Kidney (tissue), 14 donors: Measurements from ENCODE around the gene TMPRSS15. TPM values are rescaled to one million over a fixed set of nuclear protein-coding genes. Genes with fewer than 3 reads are reported as not detected.

Source experiments
- DNase-seq, 5 donors: peaks; one replicate each; pipeline ENCODE4 v3.0.0-alpha.2; 2013 to 2020
- FAIRE-seq: peaks from 2 replicates; lab custom pipeline; 2012; peaks lifted over from hg19 to GRCh38; lab: Jason Lieb, UNC
- H3K27ac ChIP-seq, 2 donors: one replicate each; pipeline ENCODE4 v1.7.0; 2013; ENCODE audit warnings: low read depth in 2 of 2, low read length in 2 of 2, inconsistent platforms in 1 of 2
- H3K27me3 ChIP-seq: one replicate; pipeline ENCODE4 v1.7.1; 2013; ENCODE audit warnings: low read length, inconsistent platforms; ENCODE audit not compliant: control insufficient read depth, insufficient read depth
- H3K36me3 ChIP-seq, 3 donors: one replicate each; pipeline versions ENCODE4 v1.7.0 to v1.7.1; 2013; ENCODE audit warnings: low read length in 3 of 3, control low read depth in 1 of 3, inconsistent platforms in 1 of 3; ENCODE audit not compliant: insufficient read depth in 3 of 3, control insufficient read depth in 2 of 3
- H3K4me1 ChIP-seq, 3 donors: one replicate each; pipeline versions ENCODE4 v1.7.0 to v1.7.1; 2013; ENCODE audit warnings: low read length in 3 of 3, inconsistent platforms in 1 of 3, low read depth in 1 of 3; ENCODE audit not compliant: control insufficient read depth in 2 of 3, insufficient read depth in 2 of 3
- H3K4me3 ChIP-seq, 3 donors: one replicate each; pipeline versions ENCODE4 v1.7.0 to v1.8.1; 2013; ENCODE audit warnings: low read length in 3 of 3, control low read depth in 1 of 3, inconsistent platforms in 1 of 3
- H3K9ac ChIP-seq, 3 donors: one replicate each; pipeline versions ENCODE4 v1.7.0 to v1.7.1; 2013; ENCODE audit warnings: low read length in 3 of 3, control low read depth in 1 of 3, inconsistent platforms in 1 of 3
- H3K9me3 ChIP-seq, 3 donors: one replicate each; pipeline versions ENCODE4 v1.7.0 to v1.7.1; 2013; ENCODE audit warnings: low read length in 3 of 3, control low read depth in 1 of 3, inconsistent platforms in 1 of 3; ENCODE audit not compliant: control insufficient read depth in 2 of 3, insufficient read depth in 1 of 3
- intact Hi-C: fragments of 100-400 bp; cut with DNase I; formaldehyde crosslinking; loops from one replicate; pipeline ENCODE4 v1.11.1; 2022
- polyA plus RNA-seq: library from polyadenylated mRNA; stranded (reverse); fragments of 350-450 nt; fragmentation: Illumina TruSeq; extraction: RNeasy Lipid Tissue Mini Kit (QIAGEN cat#74804); gene quantifications from one replicate; pipeline ENCODE4 v1.2.3, GENCODE V29; 2014; ENCODE audit warnings: low read depth, low replicate concordance; ENCODE audit not compliant: insufficient read depth
- total RNA-seq: library from RNA; stranded (reverse); fragmentation: NEBNext Ultra II Directional; extraction: Animal tissue kit (Norgen Biotek cat#: 25700); gene quantifications from one replicate; pipeline ENCODE4 v1.2.1, GENCODE V29; 2021
- TF ChIP-seq, protein P1 (sequence below): IDR thresholded peaks from 3 replicates; pipeline ENCODE4 v1.5.1; 2012; ENCODE audit warnings: mild to moderate bottlenecking, moderate library complexity, borderline replicate concordance; ENCODE audit not compliant: insufficient read depth; ENCODE audit errors: extremely low read depth
- donor health status: control.
- donor health status: control.
- donor health status: control.
- donor health status: control.
- donor health status: control.
- donor health status: DM: yes; HTN: yes; CAD: no.
- donor health status: Normal renal cell carcinoma (clear cell type).

The TMPRSS15 gene
- total and polyA plus RNA-seq, 2 donors from 2014 or later, result 0.09 TPM; not detected in 1

DNA sequence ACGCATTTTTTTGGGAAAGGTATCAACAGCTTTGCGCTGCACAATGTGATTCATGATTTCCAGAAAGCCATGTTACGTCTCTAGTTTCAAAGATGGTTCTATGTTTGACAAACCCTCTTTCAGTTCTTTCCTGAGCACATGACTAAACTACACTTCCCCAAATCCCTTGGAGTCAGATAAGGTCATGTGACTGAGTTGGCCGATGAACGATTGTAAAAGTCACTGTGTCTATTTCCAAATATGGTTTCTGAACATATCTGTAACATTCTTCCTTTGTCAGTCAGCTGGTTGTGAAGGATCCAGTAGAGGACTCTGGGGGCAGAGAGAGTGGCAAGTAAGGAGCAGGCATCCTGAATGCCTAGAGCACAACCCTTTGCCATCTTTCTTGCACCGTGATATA, 35.4 kb downstream of the TMPRSS15 start:
- no peak overlapping the region for H3K4me3 ChIP-seq
- no peaks in the 10 kb centered on the region for H3K36me3 ChIP-seq
- TF ChIP-seq, protein P1, sequence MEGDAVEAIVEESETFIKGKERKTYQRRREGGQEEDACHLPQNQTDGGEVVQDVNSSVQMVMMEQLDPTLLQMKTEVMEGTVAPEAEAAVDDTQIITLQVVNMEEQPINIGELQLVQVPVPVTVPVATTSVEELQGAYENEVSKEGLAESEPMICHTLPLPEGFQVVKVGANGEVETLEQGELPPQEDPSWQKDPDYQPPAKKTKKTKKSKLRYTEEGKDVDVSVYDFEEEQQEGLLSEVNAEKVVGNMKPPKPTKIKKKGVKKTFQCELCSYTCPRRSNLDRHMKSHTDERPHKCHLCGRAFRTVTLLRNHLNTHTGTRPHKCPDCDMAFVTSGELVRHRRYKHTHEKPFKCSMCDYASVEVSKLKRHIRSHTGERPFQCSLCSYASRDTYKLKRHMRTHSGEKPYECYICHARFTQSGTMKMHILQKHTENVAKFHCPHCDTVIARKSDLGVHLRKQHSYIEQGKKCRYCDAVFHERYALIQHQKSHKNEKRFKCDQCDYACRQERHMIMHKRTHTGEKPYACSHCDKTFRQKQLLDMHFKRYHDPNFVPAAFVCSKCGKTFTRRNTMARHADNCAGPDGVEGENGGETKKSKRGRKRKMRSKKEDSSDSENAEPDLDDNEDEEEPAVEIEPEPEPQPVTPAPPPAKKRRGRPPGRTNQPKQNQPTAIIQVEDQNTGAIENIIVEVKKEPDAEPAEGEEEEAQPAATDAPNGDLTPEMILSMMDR, result no peak
- H3K9me3 ChIP-seq, result no peaks in the 10 kb centered on the region
- no peak overlapping the region for H3K9ac ChIP-seq
- DNase-seq, result no peak
- H3K27me3 ChIP-seq, result no peaks in the 10 kb centered on the region
- no peak for FAIRE-seq
- H3K4me1 ChIP-seq, result no peaks in the 10 kb centered on the region
- H3K27ac ChIP-seq, result no peak overlapping the region
- intact Hi-C loops, result no loop called here

DNA sequence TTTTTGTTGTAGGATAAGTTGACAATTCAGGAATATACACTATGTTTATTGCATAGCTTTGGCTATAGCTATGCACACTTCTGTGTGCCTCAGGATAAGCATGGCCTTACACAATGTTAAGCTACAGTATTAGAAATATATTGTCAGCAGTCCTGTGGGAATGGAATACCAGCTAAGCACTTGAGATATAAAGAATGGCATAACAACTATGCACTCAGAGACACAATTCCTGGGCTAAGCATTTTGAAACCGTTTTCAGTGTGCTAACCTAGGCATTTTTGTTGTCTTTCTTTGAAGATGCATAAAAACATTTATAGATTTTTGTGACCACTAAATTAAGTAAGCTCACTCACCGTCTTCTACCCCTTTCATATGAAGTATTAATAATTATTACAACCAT, 46.8 kb downstream of the TMPRSS15 start:
- Histone ChIP-seq H3K4me1 (no peaks in the 10 kb centered on the region), H3K36me3 (no peaks in the 10 kb centered on the region), H3K9ac (no peak overlapping the region), H3K27me3 (no peaks in the 10 kb centered on the region), H3K9me3 (no peaks in the 10 kb centered on the region), H3K4me3 (no peak overlapping the region), H3K27ac (no peak overlapping the region)
- TF ChIP-seq, protein P1, result no peak
- intact Hi-C loops, result no loop called here
- FAIRE-seq, result no peak
- no peak for DNase-seq

DNA sequence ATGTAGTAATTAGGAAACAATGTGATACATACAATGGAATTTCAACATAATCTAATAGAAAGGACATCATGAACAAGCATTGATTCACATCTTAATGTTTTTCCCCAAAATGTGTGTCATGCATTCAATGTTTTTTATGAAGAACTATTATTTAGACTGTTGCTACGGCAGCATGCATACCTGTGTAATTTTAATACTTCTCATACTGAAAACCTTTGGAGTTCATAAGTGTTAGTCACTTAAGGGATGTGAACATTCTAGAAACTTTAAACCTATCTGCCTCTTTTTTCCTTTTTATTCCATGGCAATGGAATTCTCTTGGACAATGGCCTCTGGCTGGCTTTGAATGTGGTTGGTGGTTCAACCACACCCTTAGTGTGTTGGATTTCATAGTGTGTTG, 48.6 kb downstream of the TMPRSS15 start:
- no peaks in the 10 kb centered on the region for H3K27me3 ChIP-seq
- H3K36me3 ChIP-seq, result no peaks in the 10 kb centered on the region
- no peak for FAIRE-seq
- H3K27ac ChIP-seq, result no peak overlapping the region
- no peaks in the 10 kb centered on the region for H3K9me3 ChIP-seq
- TF ChIP-seq, protein P1, result no peak
- no peak for DNase-seq
- H3K4me3 ChIP-seq, result no peak overlapping the region
- intact Hi-C loops, result no loop called here
- H3K4me1 ChIP-seq, result no peaks in the 10 kb centered on the region
- no peak overlapping the region for H3K9ac ChIP-seq

DNA sequence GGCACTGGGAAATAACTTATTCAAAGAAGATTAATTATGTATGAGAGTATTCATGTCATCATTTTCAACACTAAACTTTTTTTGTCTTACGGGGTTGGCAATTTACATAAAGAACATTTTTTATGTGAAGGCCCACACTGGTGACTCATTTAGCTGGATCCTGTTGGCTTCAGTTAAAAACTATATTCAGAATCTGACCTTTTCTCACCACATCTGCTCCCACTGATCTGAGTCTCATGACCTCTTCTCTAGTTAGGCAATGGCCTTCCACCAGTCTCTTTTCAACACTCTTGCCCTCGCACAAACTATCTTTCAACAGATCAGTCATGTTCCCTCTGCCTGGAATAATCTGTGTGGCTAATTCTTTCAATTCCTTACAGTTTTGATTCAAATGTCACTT, 53.4 kb downstream of the TMPRSS15 start:
- DNase-seq (no peak), FAIRE-seq (no peak)
- Histone ChIP-seq H3K27me3 (no peaks in the 10 kb centered on the region), H3K36me3 (no peaks in the 10 kb centered on the region), H3K9ac (no peak overlapping the region), H3K4me3 (no peak overlapping the region), H3K9me3 (no peaks in the 10 kb centered on the region), H3K27ac (no peak overlapping the region), H3K4me1 (no peaks in the 10 kb centered on the region)
- intact Hi-C loops, result no loop called here
- TF ChIP-seq, protein P1, result no peak
